Parathyroid adenoma (tissue), 2 donors: Measurements from ENCODE around the gene TBC1D32.

Source experiments
- H2AFZ ChIP-seq: fragments of 300-600 bp; sonication (generic); one replicate; pipeline ENCODE4 v1.7.0; 2017; ENCODE audit warnings: antibody characterized with exemption, mild to moderate bottlenecking
- H3K27ac ChIP-seq: fragments of 300-600 bp; sonication (generic); one replicate; pipeline ENCODE4 v1.7.0; 2017
- H3K27me3 ChIP-seq: fragments of 300-600 bp; sonication (generic); one replicate; pipeline ENCODE4 v1.7.0; 2017; ENCODE audit warnings: low read length; ENCODE audit not compliant: control insufficient read depth, insufficient read depth
- H3K36me3 ChIP-seq: fragments of 300-600 bp; sonication (generic); one replicate; pipeline ENCODE4 v1.7.0; 2017; ENCODE audit warnings: low read length; ENCODE audit not compliant: control insufficient read depth, insufficient read depth
- H3K4me1 ChIP-seq: fragments of 300-600 bp; sonication (generic); one replicate; pipeline ENCODE4 v1.7.0; 2017; ENCODE audit warnings: control low read depth
- H3K4me2 ChIP-seq: fragments of 300-600 bp; sonication (generic); one replicate; pipeline ENCODE4 v1.7.0; 2017; ENCODE audit warnings: low read length
- H3K4me3 ChIP-seq: fragments of 300-600 bp; sonication (generic); one replicate; pipeline ENCODE4 v1.7.0; 2017; ENCODE audit warnings: low read depth, low read length
- H3K79me2 ChIP-seq: fragments of 300-600 bp; sonication (generic); one replicate; pipeline ENCODE4 v1.7.0; 2017; ENCODE audit warnings: control low read depth
- H3K9ac ChIP-seq: fragments of 300-600 bp; sonication (generic); one replicate; pipeline ENCODE4 v1.7.0; 2017; ENCODE audit warnings: mild to moderate bottlenecking
- H3K9me3 ChIP-seq: fragments of 300-600 bp; sonication (generic); one replicate; pipeline ENCODE4 v1.7.0; 2017; ENCODE audit warnings: low read length; ENCODE audit not compliant: control insufficient read depth
- CTCF ChIP-seq: fragments of 300-600 bp; sonication (generic); IDR thresholded peaks from one replicate; pipeline ENCODE4 v1.7.0; 2017; ENCODE audit warnings: antibody characterized with exemption, mild to moderate bottlenecking
- donor health status: primary hyperparathyroidism.

Gene TBC1D32

GRCh38 chr6:121042766-121043165 lies 291.5 kb downstream of the TBC1D32 start:
- H3K79me2 ChIP-seq = no peaks in the 10 kb centered on the region
- no peaks in the 10 kb centered on the region for H3K4me1 ChIP-seq
- H3K27ac ChIP-seq = no peak overlapping the region
- peaks cover 4% of the 10 kb centered on the region for H3K9me3 ChIP-seq
- no peaks in the 10 kb centered on the region for H3K36me3 ChIP-seq
- no peaks in the 10 kb centered on the region for H3K27me3 ChIP-seq
- H3K9ac ChIP-seq = no peak overlapping the region
- TF ChIP-seq CTCF = no peak
- H2AFZ ChIP-seq = no peak overlapping the region
- no peak overlapping the region for H3K4me3 ChIP-seq
- no peak overlapping the region for H3K4me2 ChIP-seq

- Histone ChIP-seq H3K4me3 (no peak overlapping the region), H3K9me3 (peaks cover 4% of the 10 kb centered on the region), H3K27ac (no peak overlapping the region), H3K27me3 (no peaks in the 10 kb centered on the region), H3K9ac (no peak overlapping the region), H3K4me1 (no peaks in the 10 kb centered on the region), H3K4me2 (no peak overlapping the region), H3K36me3 (no peaks in the 10 kb centered on the region), H2AFZ (no peak overlapping the region), H3K79me2 (no peaks in the 10 kb centered on the region)
- TF ChIP-seq CTCF = no peak
These were observed 293.4 kb downstream of the TBC1D32 start for GRCh38 chr6:121040831-121041230.

DNA sequence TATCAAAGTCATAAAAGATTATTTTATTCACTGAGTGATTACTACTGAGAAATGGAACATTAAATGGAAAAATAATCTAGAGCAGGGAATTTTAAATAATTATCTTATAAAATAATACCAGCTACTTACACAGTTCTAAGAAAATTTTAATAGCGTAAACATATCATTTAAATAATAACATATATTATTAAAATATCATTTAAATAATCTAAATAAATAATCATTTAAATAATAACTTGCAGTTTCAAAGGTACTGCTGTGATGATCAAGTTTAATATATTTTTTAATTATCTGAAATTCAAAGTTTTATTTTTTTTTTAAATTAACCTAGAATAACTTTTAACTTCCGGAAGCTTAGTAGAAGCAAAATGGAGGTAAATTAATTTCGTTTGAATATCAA lies 301.2 kb downstream of the TBC1D32 start:
- Histone ChIP-seq H3K27me3 (no peaks in the 10 kb centered on the region), H3K4me3 (no peak overlapping the region), H3K27ac (no peak overlapping the region), H3K9me3 (no peaks in the 10 kb centered on the region), H3K36me3 (no peaks in the 10 kb centered on the region), H3K79me2 (no peaks in the 10 kb centered on the region), H3K4me2 (no peak overlapping the region), H2AFZ (no peak overlapping the region), H3K4me1 (no peaks in the 10 kb centered on the region), H3K9ac (no peak overlapping the region)
- no peak for TF ChIP-seq CTCF

DNA sequence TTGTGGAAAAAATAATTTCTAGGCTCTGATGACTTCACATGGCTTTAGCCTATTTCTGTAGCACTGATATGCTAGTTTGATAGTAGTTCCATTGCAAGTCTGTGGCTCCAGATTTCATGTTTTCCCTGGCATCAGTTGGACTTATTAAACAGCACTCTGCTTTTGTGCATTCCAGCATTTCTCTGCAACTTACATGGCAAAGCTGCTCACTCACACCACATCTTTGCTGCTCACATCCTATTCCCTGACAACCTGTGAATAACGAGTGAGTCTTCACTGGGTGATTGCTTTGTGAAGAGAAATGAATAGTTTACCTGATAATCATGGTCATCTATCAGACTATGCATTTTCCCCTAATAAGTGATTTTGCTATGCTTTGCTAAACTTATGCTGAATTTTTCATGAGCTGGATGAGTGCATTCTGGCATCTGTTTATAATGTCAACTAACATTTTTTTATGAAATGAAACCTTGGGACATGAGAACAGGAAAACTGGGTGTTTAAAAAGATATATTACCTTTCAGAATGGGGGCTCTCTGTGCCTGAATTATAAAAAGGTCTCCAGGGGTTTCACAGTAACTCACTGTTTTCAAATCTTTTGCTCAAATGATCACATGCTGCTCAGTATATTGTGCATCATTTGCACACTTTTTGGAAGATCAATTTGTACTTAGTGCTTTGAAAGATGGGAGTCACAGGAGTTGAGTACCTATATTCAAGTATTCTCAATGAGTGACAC lies 301.8 kb downstream of the TBC1D32 start:
- Histone ChIP-seq H2AFZ (no peak overlapping the region), H3K36me3 (no peaks in the 10 kb centered on the region), H3K27me3 (no peaks in the 10 kb centered on the region), H3K27ac (no peak overlapping the region), H3K4me2 (no peak overlapping the region), H3K9ac (no peak overlapping the region), H3K79me2 (no peaks in the 10 kb centered on the region), H3K4me3 (no peak overlapping the region), H3K4me1 (no peaks in the 10 kb centered on the region), H3K9me3 (no peaks in the 10 kb centered on the region)
- no peak for TF ChIP-seq CTCF
